Vagina (tissue), 2 donors: ENCODE results near the gene SPIRE2. TPM values are rescaled to one million over a fixed set of nuclear protein-coding genes. Genes with fewer than 3 reads are reported as not detected.

Source experiments
- DNase-seq, 2 donors: peaks; one replicate each; pipeline ENCODE4 v3.0.0-alpha.2; 2017; ENCODE audit errors: extremely low spot score in 2 of 2
- H3K27ac ChIP-seq: fragments of 200-600 bp; sonication (generic); one replicate; pipeline ENCODE4 v1.5.1; 2019
- H3K27me3 ChIP-seq: fragments of 200-600 bp; sonication (generic); one replicate; pipeline ENCODE4 v1.5.1; 2019
- H3K36me3 ChIP-seq, 2 donors: fragments of 200-600 bp; sonication (generic); one replicate each; pipeline ENCODE4 v1.5.1; 2017 to 2019
- H3K4me1 ChIP-seq: fragments of 200-600 bp; sonication (generic); one replicate; pipeline ENCODE4 v1.5.1; 2019
- H3K4me3 ChIP-seq, 2 donors: fragments of 200-600 bp; sonication (generic); 1 replicate in 1 of 2; 2 replicates in 1 of 2; pipeline ENCODE4 v1.5.1; 2016 to 2019
- H3K9me3 ChIP-seq: fragments of 200-600 bp; sonication (generic); one replicate; pipeline ENCODE4 v1.5.1; 2019
- CTCF ChIP-seq, 3 experiments: fragments of 450-650 bp in 2 of 3; fragments of 200-600 bp in 1 of 3; sonication (generic) in 1 of 3; IDR thresholded peaks; one replicate each; pipeline ENCODE4 v1.5.1; 2017 to 2019; ENCODE audit warnings: antibody characterized with exemption in 3 of 3, mild to moderate bottlenecking in 2 of 3, moderate library complexity in 2 of 3
- POLR2A ChIP-seq, 2 donors: fragments of 450-650 bp; IDR thresholded peaks; one replicate each; pipeline ENCODE4 v1.6.1; 2017; ENCODE audit warnings: antibody characterized with exemption in 2 of 2, mild to moderate bottlenecking in 2 of 2, moderate library complexity in 2 of 2
- POLR2AphosphoS5 ChIP-seq, 2 donors: sonication (generic); formaldehyde crosslinking; IDR thresholded peaks; one replicate each; pipeline ENCODE4 v1.9.0; 2017; ENCODE audit warnings: antibody characterized with exemption in 2 of 2, mild to moderate bottlenecking in 2 of 2, low read depth in 1 of 2; ENCODE audit not compliant: insufficient read depth in 1 of 2
- intact Hi-C: fragments of 100-400 bp; cut with DNase I; formaldehyde crosslinking; loops from one replicate; pipeline ENCODE4 v1.15.1; 2023
- total RNA-seq: library from RNA; depleted of rRNA; stranded (reverse); fragments of >200 nt; gene quantifications from one replicate; pipeline ENCODE4 v1.2.3, GENCODE V29; 2016

Gene SPIRE2
- total RNA-seq, 1 donor from 2014 or later: 2.2 TPM

GRCh38 chr16:89884041-89884421, 55.8 kb downstream of the SPIRE2 start:
- DNase-seq: no peak
- no peaks in the 10 kb centered on the region for H3K27me3 ChIP-seq
- peaks cover 0 to 75% of the 10 kb centered on the region in 2 donors for H3K36me3 ChIP-seq
- H3K9me3 ChIP-seq: no peaks in the 10 kb centered on the region
- no peak overlapping the region for H3K4me3 ChIP-seq
- intact Hi-C loops: no loop called here
- no peak for TF ChIP-seq POLR2A (IDR thresholded peaks at IDR 0.05)
- no peak for TF ChIP-seq POLR2AphosphoS5 (IDR thresholded peaks at IDR 0.05; ENCODE audit: insufficient read depth in 1 of 2, low read depth in 1 of 2)
- TF ChIP-seq CTCF (IDR thresholded peaks at IDR 0.05): no peak
- no peak overlapping the region for H3K27ac ChIP-seq
- peaks cover 10% of the 10 kb centered on the region for H3K4me1 ChIP-seq

- peaks cover 0 to 88% of the 10 kb centered on the region in 2 donors for H3K36me3 ChIP-seq
- H3K27ac ChIP-seq: no peak overlapping the region
- no peak overlapping the region for H3K4me3 ChIP-seq
- TF ChIP-seq POLR2A (IDR thresholded peaks at IDR 0.05): no peak
- TF ChIP-seq POLR2AphosphoS5 (IDR thresholded peaks at IDR 0.05; ENCODE audit: insufficient read depth in 1 of 2, low read depth in 1 of 2): no peak
- no peak for TF ChIP-seq CTCF (IDR thresholded peaks at IDR 0.05)
- no peak for DNase-seq
- no peaks in the 10 kb centered on the region for H3K4me1 ChIP-seq
- no peaks in the 10 kb centered on the region for H3K9me3 ChIP-seq
- intact Hi-C loops: no loop called here
- H3K27me3 ChIP-seq: no peaks in the 10 kb centered on the region
Measured at GRCh38 chr16:89887243-89887642, 59.0 kb downstream of the SPIRE2 start.

- no peak for TF ChIP-seq CTCF (IDR thresholded peaks at IDR 0.05)
- TF ChIP-seq POLR2A (IDR thresholded peaks at IDR 0.05): no peak
- TF ChIP-seq POLR2AphosphoS5 (IDR thresholded peaks at IDR 0.05; ENCODE audit: insufficient read depth in 1 of 2, low read depth in 1 of 2): no peak
- no peaks in the 10 kb centered on the region for H3K9me3 ChIP-seq
- intact Hi-C loops: no loop called here
- no peaks in the 10 kb centered on the region for H3K27me3 ChIP-seq
- H3K4me3 ChIP-seq: no peak overlapping the region
- H3K4me1 ChIP-seq: no peaks in the 10 kb centered on the region
- H3K36me3 ChIP-seq: peaks cover 0 to 89% of the 10 kb centered on the region in 2 donors
- no peak overlapping the region for H3K27ac ChIP-seq
- DNase-seq: no peak
Measured at GRCh38 chr16:89890200-89890599, 61.9 kb downstream of the SPIRE2 start.

GRCh38 chr16:89890886-89891657, 62.8 kb downstream of the SPIRE2 start:
- Histone ChIP-seq H3K9me3 (no peaks in the 10 kb centered on the region), H3K27ac (no peak overlapping the region), H3K36me3 (peaks cover 0 to 87% of the 10 kb centered on the region in 2 donors), H3K27me3 (no peaks in the 10 kb centered on the region), H3K4me3 (no peak overlapping the region), H3K4me1 (no peaks in the 10 kb centered on the region)
- DNase-seq: no peak
- intact Hi-C loops: no loop called here
- no peak for TF ChIP-seq CTCF (IDR thresholded peaks at IDR 0.05)
- TF ChIP-seq POLR2AphosphoS5 (IDR thresholded peaks at IDR 0.05; ENCODE audit: insufficient read depth in 1 of 2, low read depth in 1 of 2): no peak
- no peak for TF ChIP-seq POLR2A (IDR thresholded peaks at IDR 0.05)

GRCh38 chr16:89892055-89892630, 63.9 kb downstream of the SPIRE2 start:
- Histone ChIP-seq H3K36me3 (peaks cover 0 to 86% of the 10 kb centered on the region in 2 donors), H3K27me3 (no peaks in the 10 kb centered on the region), H3K9me3 (no peaks in the 10 kb centered on the region), H3K27ac (no peak overlapping the region), H3K4me1 (no peaks in the 10 kb centered on the region), H3K4me3 (no peak overlapping the region)
- no peak for TF ChIP-seq POLR2A (IDR thresholded peaks at IDR 0.05)
- TF ChIP-seq CTCF (IDR thresholded peaks at IDR 0.05): no peak
- no peak for TF ChIP-seq POLR2AphosphoS5 (IDR thresholded peaks at IDR 0.05; ENCODE audit: insufficient read depth in 1 of 2, low read depth in 1 of 2)
- intact Hi-C loops: no loop called here
- no peak for DNase-seq
